H9 (cell line): Measurements from ENCODE around the gene ZNF467. TPM values are rescaled to one million over a fixed set of nuclear protein-coding genes. Genes with fewer than 3 reads are reported as not detected.

Experiments
- DNase-seq: peaks from one replicate; pipeline ENCODE4 v3.0.0-alpha.2; 2017
- H2AFZ ChIP-seq: one replicate; pipeline ENCODE4 v1.6.1; 2013; ENCODE audit warnings: mild to moderate bottlenecking, low read length, control low read depth, moderate library complexity
- H2AK5ac ChIP-seq: 2 replicates; pipeline ENCODE4 v1.6.1; 2013; ENCODE audit warnings: low read length, control low read depth, mixed read lengths; ENCODE audit not compliant: insufficient read length
- H2BK120ac ChIP-seq: one replicate; pipeline ENCODE4 v1.6.1; 2013; ENCODE audit warnings: low read depth, mild to moderate bottlenecking, low read length, control low read depth, inconsistent platforms; ENCODE audit not compliant: poor library complexity, severe bottlenecking
- H2BK12ac ChIP-seq: 2 replicates; pipeline ENCODE4 v1.6.1; 2013; ENCODE audit warnings: low read length, control low read depth, mixed read lengths, low read depth; ENCODE audit not compliant: insufficient read length
- H2BK15ac ChIP-seq: 2 replicates; pipeline ENCODE4 v1.6.1; 2013; ENCODE audit warnings: low read depth, low read length, control low read depth
- H2BK20ac ChIP-seq: one replicate; pipeline ENCODE4 v1.6.1; 2013; ENCODE audit warnings: low read depth, mild to moderate bottlenecking, low read length, control low read depth, inconsistent platforms; ENCODE audit not compliant: poor library complexity, severe bottlenecking
- H2BK5ac ChIP-seq: 2 replicates; pipeline ENCODE4 v1.6.1; 2013; ENCODE audit warnings: low read length, control low read depth, mixed read lengths; ENCODE audit not compliant: insufficient read length
- H3K14ac ChIP-seq: 2 replicates; pipeline ENCODE4 v1.6.1; 2013; ENCODE audit warnings: low read length, control low read depth; ENCODE audit not compliant: insufficient read depth
- H3K18ac ChIP-seq: 2 replicates; pipeline ENCODE4 v1.6.1; 2013; ENCODE audit warnings: low read depth, mild to moderate bottlenecking, mixed read lengths, low read length, control low read depth; ENCODE audit not compliant: insufficient read length
- H3K23ac ChIP-seq: 2 replicates; pipeline ENCODE4 v1.6.1; 2013; ENCODE audit warnings: low read length, control low read depth, mixed read lengths, low read depth; ENCODE audit not compliant: insufficient read length
- H3K23me2 ChIP-seq: 2 replicates; pipeline ENCODE4 v1.6.1; 2013; ENCODE audit warnings: low read depth, mild to moderate bottlenecking, mixed read lengths, low read length, control low read depth; ENCODE audit not compliant: insufficient read length, poor library complexity, severe bottlenecking
- H3K27ac ChIP-seq: 2 replicates; pipeline ENCODE4 v1.5.1; 2013; ENCODE audit warnings: low read length, control low read depth, mixed read lengths, low read depth; ENCODE audit not compliant: insufficient read length
- H3K27me3 ChIP-seq: 2 replicates; pipeline ENCODE4 v1.6.1; 2013; ENCODE audit warnings: low read length, control low read depth, inconsistent platforms; ENCODE audit not compliant: insufficient read depth
- H3K4ac ChIP-seq: 2 replicates; pipeline ENCODE4 v1.6.1; 2013; ENCODE audit warnings: low read depth, mild to moderate bottlenecking, control low read depth, inconsistent platforms, low read length, moderate library complexity
- H3K4me1 ChIP-seq: 2 replicates; pipeline ENCODE4 v1.6.1; 2013; ENCODE audit warnings: low read length, control low read depth, inconsistent platforms; ENCODE audit not compliant: insufficient read depth
- H3K4me2 ChIP-seq: 2 replicates; pipeline ENCODE4 v1.6.1; 2013; ENCODE audit warnings: low read length, control low read depth, mixed read lengths; ENCODE audit not compliant: insufficient read length, insufficient read depth
- H3K56ac ChIP-seq: 2 replicates; pipeline ENCODE4 v1.6.1; 2013; ENCODE audit warnings: low read depth, mild to moderate bottlenecking, mixed read lengths, low read length, control low read depth; ENCODE audit not compliant: insufficient read length
- H3K79me1 ChIP-seq: 2 replicates; pipeline ENCODE4 v1.6.1; 2013; ENCODE audit warnings: low read depth, mild to moderate bottlenecking, moderate library complexity, low read length, control low read depth, inconsistent platforms; ENCODE audit not compliant: insufficient read depth, poor library complexity, severe bottlenecking
- H3K79me2 ChIP-seq: 2 replicates; pipeline ENCODE4 v1.6.1; 2013; ENCODE audit warnings: low read length, control low read depth, inconsistent platforms; ENCODE audit not compliant: insufficient read depth
- H3K9ac ChIP-seq: 2 replicates; pipeline ENCODE4 v1.6.1; 2013; ENCODE audit warnings: low read length, control low read depth, mixed read lengths; ENCODE audit not compliant: insufficient read length; ENCODE audit errors: extremely low read depth
- H3K9me3 ChIP-seq: one replicate; pipeline ENCODE4 v1.6.1; 2013; ENCODE audit warnings: low read depth, low read length, inconsistent platforms; ENCODE audit not compliant: control insufficient read depth
- H3T11ph ChIP-seq: one replicate; pipeline ENCODE4 v1.6.1; 2013; ENCODE audit warnings: mild to moderate bottlenecking, low read length, control low read depth, inconsistent platforms
- H4K20me1 ChIP-seq: one replicate; pipeline ENCODE4 v1.6.1; 2013; ENCODE audit not compliant: control insufficient read depth, insufficient read length, insufficient read depth
- H4K5ac ChIP-seq: 2 replicates; pipeline ENCODE4 v1.6.1; 2013; ENCODE audit warnings: low read depth, mild to moderate bottlenecking, mixed read lengths, low read length, control low read depth; ENCODE audit not compliant: insufficient read length
- H4K8ac ChIP-seq: replicated peaks from 2 replicates; pipeline ENCODE4 v1.6.1; 2013; ENCODE audit warnings: low read length, control low read depth, mixed read lengths, low read depth; ENCODE audit not compliant: insufficient read length
- H4K91ac ChIP-seq: 2 replicates; pipeline ENCODE4 v1.6.1; 2013; ENCODE audit warnings: low read depth, mild to moderate bottlenecking, moderate library complexity, mixed read lengths, low read length, control low read depth; ENCODE audit not compliant: insufficient read length
- H3K27ac Mint-ChIP-seq, 3 experiments: 2 replicates in 2 of 3; 3 replicates in 1 of 3; pipeline ENCODE4 v1.8.0; 2020 to 2021; ENCODE audit warnings: mixed read lengths in 3 of 3, mild to moderate bottlenecking in 1 of 3, moderate library complexity in 1 of 3
- H3K27me3 Mint-ChIP-seq: 2 replicates; pipeline ENCODE4 v1.8.0; 2021; ENCODE audit warnings: low read depth, mild to moderate bottlenecking, moderate library complexity, mixed read lengths
- H3K36me3 Mint-ChIP-seq, 3 experiments: 2 replicates in 2 of 3; 3 replicates in 1 of 3; pipeline ENCODE4 v1.8.0; 2020 to 2021; ENCODE audit warnings: low read depth in 3 of 3, mixed read lengths in 3 of 3; ENCODE audit not compliant: insufficient read depth in 1 of 3
- H3K4me1 Mint-ChIP-seq, 2 experiments: 2 replicates each; pipeline ENCODE4 v1.8.0; 2020; ENCODE audit warnings: mixed read lengths in 2 of 2
- H3K4me3 Mint-ChIP-seq, 2 experiments: 2 replicates in 1 of 2; 3 replicates in 1 of 2; pipeline ENCODE4 v1.8.0; 2020 to 2021; ENCODE audit warnings: mild to moderate bottlenecking in 2 of 2, mixed read lengths in 2 of 2, moderate library complexity in 1 of 2
- H3K9me3 Mint-ChIP-seq, 2 experiments: 2 replicates in 1 of 2; 3 replicates in 1 of 2; pipeline ENCODE4 v1.8.0; 2020; ENCODE audit warnings: mild to moderate bottlenecking in 2 of 2, mixed read lengths in 2 of 2, moderate library complexity in 1 of 2
- CTCF ChIP-seq: fragments of 200-600 bp; sonication (generic); conservative IDR thresholded peaks from 3 replicates; pipeline ENCODE4 v1.8.0; 2021; ENCODE audit warnings: antibody characterized with exemption, mild to moderate bottlenecking
- whole genome bisulfite sequencing: extraction: QIAGEN DNeasy Blood & Tissue Kit; methylation state at CpG from one replicate; pipeline ENCODE4 v1.1.7; 2013; ENCODE audit warnings: missing lambda C conversion rate, low lambda C conversion rate, mixed read lengths; ENCODE audit not compliant: insufficient read length; ENCODE audit errors: extremely low coverage; 5-methylcytosine and 5-hydroxymethylcytosine counted together
- total RNA-seq: library from RNA; stranded (reverse); gene quantifications from 2 replicates; pipeline ENCODE4 v1.2.1, GENCODE V29; 2021

The ZNF467 gene
- total RNA-seq, 1 experiment from 2014 or later: 0.31 TPM

DNA sequence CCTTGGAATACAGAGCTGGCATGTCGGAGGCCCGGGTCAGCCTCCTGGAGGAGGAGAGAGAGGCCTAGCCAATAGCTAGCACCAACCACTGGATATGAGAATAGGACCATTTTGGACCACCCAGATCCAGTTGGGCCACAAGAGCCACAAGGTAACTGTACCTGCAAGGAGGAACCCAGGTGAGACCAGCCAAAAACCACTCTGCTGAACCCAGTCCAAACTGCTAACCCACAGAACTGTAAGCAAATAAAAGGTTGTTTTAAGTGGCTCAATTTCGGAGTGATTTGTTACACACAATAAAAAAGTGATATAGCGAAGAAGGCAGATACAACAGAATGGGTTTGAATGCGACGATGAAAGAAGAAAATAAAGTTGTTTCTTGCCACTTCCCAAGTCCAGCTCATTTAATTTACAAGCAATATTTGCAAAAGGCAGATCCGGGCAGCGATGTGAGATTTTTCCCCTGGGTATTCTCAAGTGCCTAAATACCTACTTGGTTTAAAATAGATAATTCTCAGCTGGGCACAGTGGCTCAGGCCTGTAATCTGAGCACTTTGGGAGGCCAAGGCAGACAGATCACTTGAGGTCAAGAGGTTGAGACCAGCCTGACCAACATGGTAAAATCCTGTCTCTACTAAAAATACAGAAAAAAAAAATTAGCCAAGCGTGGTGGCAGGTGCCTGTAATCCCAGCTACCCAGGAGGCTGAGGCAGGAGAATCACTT, 23.1 kb downstream of the ZNF467 start:
- Mint-ChIP-seq H3K27me3 (peaks cover 21% of the 10 kb centered on the region), H3K27ac (no peak overlapping the region; a peak in 1 of 7 replicates), H3K9me3 (peaks cover 2 to 4% of the 10 kb centered on the region in 2 experiments; a peak in 2 of 5 replicates), H3K4me1 (peaks cover 3 to 17% of the 10 kb centered on the region in 2 experiments), H3K36me3 (no peaks in the 10 kb centered on the region), H3K4me3 (no peak overlapping the region)
- no peak for DNase-seq
- Histone ChIP-seq H3K4me1 (no peaks in the 10 kb centered on the region), H3K27ac (no peak overlapping the region), H2AK5ac (no peak overlapping the region), H2BK5ac (no peak overlapping the region), H2BK20ac (no peak overlapping the region), H3K79me1 (no peaks in the 10 kb centered on the region), H3K23ac (no peak overlapping the region), H3K27me3 (no peaks in the 10 kb centered on the region), H3K23me2 (no peaks in the 10 kb centered on the region), H3K18ac (no peak overlapping the region), H3K9me3 (no peaks in the 10 kb centered on the region), H2BK15ac (no peak overlapping the region), H2BK12ac (no peak overlapping the region), H4K5ac (no peak overlapping the region), H3T11ph (no peak overlapping the region), H4K91ac (no peak overlapping the region), H3K56ac (no peak overlapping the region), H4K20me1 (no peaks in the 10 kb centered on the region), H3K4ac (no peak overlapping the region), H3K14ac (no peak overlapping the region), H3K4me2 (no peak overlapping the region), H4K8ac (no peak overlapping the region), H2BK120ac (no peak overlapping the region), H3K79me2 (no peaks in the 10 kb centered on the region), H3K9ac (no peak overlapping the region), H2AFZ (no peak overlapping the region)
- TF ChIP-seq CTCF: no peak
- no CpG with 5 or more reads among the region's 9 CpGs for WGBS
